Cardiac fibroblast (primary cell): ENCODE results near the gene MAP3K6.

Source experiments
- DNase-seq, 2 donors: peaks; one replicate each; pipeline versions ENCODE4 v3.0.0 to v3.0.0-alpha.2; 2010; ENCODE audit warnings: low read depth in 2 of 2
- H3K4me3 ChIP-seq, 2 donors: replicated peaks in 1 of 2; 1 replicate in 1 of 2; 2 replicates in 1 of 2; pipeline ENCODE4 v1.5.1; 2011; ENCODE audit warnings: low read depth in 2 of 2, low read length in 2 of 2, mild to moderate bottlenecking in 2 of 2, moderate library complexity in 1 of 2
- CTCF ChIP-seq: IDR thresholded peaks from one replicate; pipeline ENCODE4 v1.5.1; 2011; ENCODE audit warnings: low read depth, mild to moderate bottlenecking, low read length, inconsistent platforms

Gene MAP3K6

GRCh38 chr1:27400082-27400962 is 33.6 kb upstream of the MAP3K6 start:
- H3K4me3 ChIP-seq = no peak overlapping the region
- DNase-seq = peak in 1 of 2 donors; percentile 45
- TF ChIP-seq CTCF = no peak

GRCh38 chr1:27399251-27400025 is 32.7 kb upstream of the MAP3K6 start:
- DNase-seq = no peak
- no peak for TF ChIP-seq CTCF
- H3K4me3 ChIP-seq = no peak overlapping the region

GRCh38 chr1:27398405-27399149 is 31.8 kb upstream of the MAP3K6 start:
- H3K4me3 ChIP-seq = no peak overlapping the region
- no peak for TF ChIP-seq CTCF
- DNase-seq = no peak

GRCh38 chr1:27397749-27398148 is 31.0 kb upstream of the MAP3K6 start:
- H3K4me3 ChIP-seq = no peak overlapping the region
- no peak for DNase-seq
- TF ChIP-seq CTCF = no peak

GRCh38 chr1:27397110-27397509 is 30.3 kb upstream of the MAP3K6 start:
- no peak for TF ChIP-seq CTCF
- H3K4me3 ChIP-seq = no peak overlapping the region
- DNase-seq = no peak

- peak; percentile 78 to 79 for DNase-seq
- peak; percentile 92 for TF ChIP-seq CTCF
- no peak overlapping the region for H3K4me3 ChIP-seq
Measured at GRCh38 chr1:27395441-27396195, 28.9 kb upstream of the MAP3K6 start.
